Neural cell (in vitro differentiated cells): ENCODE measurements around the gene RBFOX2. TPM values are rescaled to one million over a fixed set of nuclear protein-coding genes. Genes with fewer than 3 reads are reported as not detected.

Source experiments
- H2AFZ ChIP-seq: fragments of 200-600, 300-800 bp; sonication (generic), shearing (Covaris generic); 2 replicates; pipeline ENCODE4 v1.6.0; 2014; ENCODE audit warnings: low read depth, mild to moderate bottlenecking, antibody characterized with exemption, low read length, moderate library complexity
- H3F3A ChIP-seq: fragments of 200-600 bp; shearing (Covaris generic); 2 replicates; pipeline ENCODE4 v1.6.1; 2016; ENCODE audit warnings: mild to moderate bottlenecking, moderate library complexity, mixed read lengths, antibody characterized with exemption, low read length; ENCODE audit not compliant: insufficient read depth, poor library complexity, severe bottlenecking
- H3K27ac ChIP-seq: fragments of 200-600, 300-800 bp; sonication (generic), shearing (Covaris generic); 2 replicates; pipeline ENCODE4 v1.5.1; 2014; ENCODE audit warnings: mild to moderate bottlenecking, low read length, moderate library complexity
- H3K27me3 ChIP-seq: fragments of 300-800, 200-600 bp; sonication (generic), shearing (Covaris generic); 2 replicates; pipeline ENCODE4 v1.6.0; 2014; ENCODE audit warnings: mild to moderate bottlenecking, low read depth, low read length, moderate library complexity; ENCODE audit not compliant: insufficient read depth
- H3K36me3 ChIP-seq: fragments of 300-800, 200-600 bp; sonication (generic), shearing (Covaris generic); 2 replicates; pipeline ENCODE4 v1.5.1; 2014; ENCODE audit warnings: mild to moderate bottlenecking, antibody characterized with exemption, low read length, moderate library complexity; ENCODE audit not compliant: insufficient read depth
- H3K4me2 ChIP-seq: fragments of 300-800, 200-600 bp; sonication (generic), shearing (Covaris generic); 2 replicates; pipeline ENCODE4 v1.6.0; 2014; ENCODE audit warnings: mild to moderate bottlenecking, low read length
- H3K4me3 ChIP-seq: fragments of 300-800, 200-600 bp; sonication (generic), shearing (Covaris generic); 2 replicates; pipeline ENCODE4 v1.5.1; 2014; ENCODE audit warnings: mild to moderate bottlenecking, low read length, moderate library complexity
- H3K79me2 ChIP-seq: fragments of 200-600 bp; shearing (Covaris generic); replicated peaks from 2 replicates; pipeline ENCODE4 v1.6.0; 2014; ENCODE audit warnings: mild to moderate bottlenecking, low read length, moderate library complexity; ENCODE audit not compliant: insufficient read depth
- H3K9ac ChIP-seq: fragments of 300-800, 200-600 bp; sonication (generic), shearing (Covaris generic); 2 replicates; pipeline ENCODE4 v1.6.1; 2016; ENCODE audit warnings: mild to moderate bottlenecking, low read length, mixed read lengths
- H3K9me2 ChIP-seq: fragments of 200-600 bp; shearing (Covaris generic); 2 replicates; pipeline ENCODE4 v1.6.1; 2016; ENCODE audit warnings: mild to moderate bottlenecking, low read length, mixed read lengths; ENCODE audit not compliant: insufficient read depth
- H3K9me3 ChIP-seq: fragments of 200-600, 300-800 bp; sonication (generic), shearing (Covaris generic); 2 replicates; pipeline ENCODE4 v1.6.1; 2016; ENCODE audit warnings: mild to moderate bottlenecking, mixed run types, low read length, moderate library complexity, mixed read lengths
- H4K20me1 ChIP-seq: fragments of 200-600 bp; shearing (Covaris generic); 2 replicates; pipeline ENCODE4 v1.6.1; 2016; ENCODE audit warnings: mild to moderate bottlenecking, mixed run types; ENCODE audit not compliant: insufficient read depth
- CTCF ChIP-seq: fragments of 450-650 bp; IDR thresholded peaks from 2 replicates; pipeline ENCODE4 v1.5.1; 2014; ENCODE audit warnings: antibody characterized with exemption, mild to moderate bottlenecking, moderate library complexity; ENCODE audit not compliant: poor library complexity, severe bottlenecking
- EP300 ChIP-seq: fragments of 450-650 bp; conservative IDR thresholded peaks from 2 replicates; pipeline ENCODE4 v1.6.1; 2014; ENCODE audit warnings: antibody characterized with exemption, mild to moderate bottlenecking, moderate library complexity; ENCODE audit not compliant: poor library complexity, severe bottlenecking
- EZH2 ChIP-seq: fragments of 200-600, 300-800 bp; shearing (Covaris generic), sonication (generic); IDR thresholded peaks from 2 replicates; pipeline ENCODE4 v1.6.1; 2014; ENCODE audit warnings: antibody characterized with exemption, low read length, borderline replicate concordance, mild to moderate bottlenecking; ENCODE audit not compliant: insufficient read depth, poor library complexity, severe bottlenecking
- MXI1 ChIP-seq: fragments of 450-650 bp; conservative IDR thresholded peaks from 2 replicates; pipeline ENCODE4 v1.6.1; 2014; ENCODE audit warnings: antibody characterized with exemption, mild to moderate bottlenecking; ENCODE audit not compliant: poor library complexity, severe bottlenecking
- POLR2AphosphoS5 ChIP-seq: IDR thresholded peaks from 2 replicates; pipeline ENCODE4 v1.6.1; 2012
- RAD21 ChIP-seq: fragments of 450-650 bp; conservative IDR thresholded peaks from 2 replicates; pipeline ENCODE4 v1.6.1; 2014; ENCODE audit warnings: antibody characterized with exemption, mild to moderate bottlenecking, moderate library complexity
- REST ChIP-seq: IDR thresholded peaks from 2 replicates; pipeline ENCODE4 v1.6.1; 2012; ENCODE audit warnings: borderline replicate concordance
- SMC3 ChIP-seq: fragments of 450-650 bp; conservative IDR thresholded peaks from 2 replicates; pipeline ENCODE4 v1.6.1; 2014; ENCODE audit warnings: antibody characterized with exemption, mild to moderate bottlenecking, moderate library complexity; ENCODE audit not compliant: poor library complexity
- TAF1 ChIP-seq: IDR thresholded peaks from 2 replicates; pipeline ENCODE4 v1.6.1; 2012; ENCODE audit warnings: low read depth
- polyA plus RNA-seq: library from polyadenylated mRNA; depleted of rRNA; stranded (reverse); fragments of >200 nt; gene quantifications from 2 replicates; pipeline ENCODE4 v1.2.3, GENCODE V29; 2014

RBFOX2 gene
- polyA plus RNA-seq, 1 donor from 2014 or later = 529 TPM

- H3K27ac ChIP-seq = no peak overlapping the region
- H4K20me1 ChIP-seq = no peaks in the 10 kb centered on the region
- no peak for TF ChIP-seq EZH2
- TF ChIP-seq RAD21 = no peak
- no peak for TF ChIP-seq MXI1
- TF ChIP-seq EP300 = no peak
- TF ChIP-seq REST = no peak
- TF ChIP-seq CTCF = no peak
- no peak for TF ChIP-seq TAF1
- no peak for TF ChIP-seq POLR2AphosphoS5
- TF ChIP-seq SMC3 = no peak
- H3K9me2 ChIP-seq = no peaks in the 10 kb centered on the region
- no peak overlapping the region for H3K4me3 ChIP-seq
- no peaks in the 10 kb centered on the region for H3F3A ChIP-seq
- H3K9me3 ChIP-seq = no peaks in the 10 kb centered on the region
- peaks cover 44% of the 10 kb centered on the region for H3K36me3 ChIP-seq
- H3K9ac ChIP-seq = no peak overlapping the region
- H3K4me2 ChIP-seq = no peak overlapping the region
- no peak overlapping the region for H2AFZ ChIP-seq
- H3K79me2 ChIP-seq = no peaks in the 10 kb centered on the region
- no peaks in the 10 kb centered on the region for H3K27me3 ChIP-seq
Measured at GRCh38 chr22:35758394-35758793, 270.2 kb downstream of the RBFOX2 start.

GRCh38 chr22:35756722-35757121, 271.9 kb downstream of the RBFOX2 start:
- Histone ChIP-seq H3K27me3 (no peaks in the 10 kb centered on the region), H3K79me2 (no peaks in the 10 kb centered on the region), H3F3A (no peaks in the 10 kb centered on the region), H3K4me3 (no peak overlapping the region), H3K4me2 (no peak overlapping the region), H3K36me3 (peaks cover 44% of the 10 kb centered on the region), H4K20me1 (peaks cover 4% of the 10 kb centered on the region), H3K9ac (no peak overlapping the region), H3K9me2 (no peaks in the 10 kb centered on the region), H3K27ac (no peak overlapping the region), H3K9me3 (no peaks in the 10 kb centered on the region), H2AFZ (no peak overlapping the region)
- no peak for TF ChIP-seq CTCF
- TF ChIP-seq EP300 = no peak
